Liver (tissue), 9 donors: ENCODE measurements around the gene TMTC2. TPM values are rescaled to one million over a fixed set of nuclear protein-coding genes. Genes with fewer than 3 reads are reported as not detected.

Experiments
- DNase-seq: peaks from one replicate; pipeline ENCODE4 v3.0.0-alpha.2; 2017; ENCODE audit warnings: low spot score
- H3K27ac ChIP-seq, 2 donors: one replicate each; pipeline ENCODE4 v1.7.0; 2013; ENCODE audit warnings: inconsistent platforms in 2 of 2, low read length in 2 of 2, control low read depth in 1 of 2, low read depth in 1 of 2, mild to moderate bottlenecking in 1 of 2
- H3K27me3 ChIP-seq, 4 donors: one replicate each; pipeline versions ENCODE4 v1.6.1 to v1.7.0; 2013; ENCODE audit warnings: low read length in 3 of 4, inconsistent platforms in 1 of 4, mild to moderate bottlenecking in 1 of 4, moderate library complexity in 1 of 4; ENCODE audit not compliant: control insufficient read depth in 4 of 4, insufficient read depth in 4 of 4
- H3K36me3 ChIP-seq, 4 donors: one replicate each; pipeline versions ENCODE4 v1.6.1 to v1.7.0; 2013; ENCODE audit warnings: low read length in 3 of 4, mild to moderate bottlenecking in 3 of 4, low read depth in 1 of 4, moderate library complexity in 1 of 4; ENCODE audit not compliant: control insufficient read depth in 4 of 4, insufficient read depth in 3 of 4
- H3K4me1 ChIP-seq, 4 donors: one replicate each; pipeline versions ENCODE4 v1.6.1 to v1.7.0; 2013; ENCODE audit warnings: low read length in 3 of 4, mild to moderate bottlenecking in 3 of 4, moderate library complexity in 1 of 4; ENCODE audit not compliant: control insufficient read depth in 4 of 4, insufficient read depth in 4 of 4
- H3K4me3 ChIP-seq, 3 donors: one replicate each; pipeline versions ENCODE4 v1.6.1 to v1.7.0; 2013; ENCODE audit warnings: low read length in 3 of 3, control low read depth in 1 of 3, low read depth in 1 of 3, mild to moderate bottlenecking in 1 of 3
- H3K9ac ChIP-seq, 2 donors: one replicate each; pipeline ENCODE4 v1.7.0; 2013; ENCODE audit warnings: low read length in 2 of 2, mild to moderate bottlenecking in 2 of 2, moderate library complexity in 2 of 2, control low read depth in 1 of 2, low read depth in 1 of 2
- H3K9me3 ChIP-seq, 4 donors: one replicate each; pipeline versions ENCODE4 v1.6.1 to v1.7.0; 2013; ENCODE audit warnings: low read length in 3 of 4; ENCODE audit not compliant: control insufficient read depth in 4 of 4
- CTCF ChIP-seq: fragments of 150-350 bp; IDR thresholded peaks from 2 replicates; pipeline ENCODE4 v1.5.1; 2017; ENCODE audit warnings: improper control_type of control experiment, low read depth, low read length; ENCODE audit not compliant: missing input control
- EGR1 ChIP-seq, 2 donors: IDR thresholded peaks; 2 replicates each; pipeline ENCODE4 v1.6.1; 2016 to 2018; ENCODE audit warnings: antibody characterized with exemption in 2 of 2, low read depth in 2 of 2
- FOXA1 ChIP-seq: IDR thresholded peaks from 2 replicates; pipeline ENCODE4 v1.6.1; 2016; ENCODE audit warnings: antibody characterized with exemption
- FOXA2 ChIP-seq: IDR thresholded peaks from 2 replicates; pipeline ENCODE4 v1.6.1; 2016; ENCODE audit warnings: antibody characterized with exemption
- HNF4A ChIP-seq, 2 donors: conservative IDR thresholded peaks; 2 replicates each; pipeline ENCODE4 v1.6.1; 2016; ENCODE audit warnings: antibody characterized with exemption in 2 of 2, mild to moderate bottlenecking in 2 of 2
- HNF4G ChIP-seq: IDR thresholded peaks from 2 replicates; pipeline ENCODE4 v1.6.1; 2016; ENCODE audit warnings: antibody characterized with exemption
- JUND ChIP-seq, 2 donors: IDR thresholded peaks; 2 replicates each; pipeline ENCODE4 v1.6.1; 2016; ENCODE audit warnings: antibody characterized with exemption in 2 of 2
- NR2F2 ChIP-seq: IDR thresholded peaks from 2 replicates; pipeline ENCODE4 v1.6.1; 2016; ENCODE audit warnings: antibody characterized with exemption
- RAD21 ChIP-seq, 2 donors: IDR thresholded peaks; 2 replicates each; pipeline ENCODE4 v1.6.1; 2016; ENCODE audit warnings: antibody characterized with exemption in 2 of 2, mild to moderate bottlenecking in 2 of 2
- RXRA ChIP-seq, 2 donors: IDR thresholded peaks; 2 replicates each; pipeline ENCODE4 v1.6.1; 2017 to 2018; ENCODE audit warnings: antibody characterized with exemption in 2 of 2, mild to moderate bottlenecking in 1 of 2
- TAF1 ChIP-seq: conservative IDR thresholded peaks from 2 replicates; pipeline ENCODE4 v1.6.1; 2016; ENCODE audit warnings: antibody characterized with exemption, mild to moderate bottlenecking
- YY1 ChIP-seq: IDR thresholded peaks from 2 replicates; pipeline ENCODE4 v1.6.1; 2016; ENCODE audit warnings: antibody characterized with exemption, mild to moderate bottlenecking
- WGBS: extraction: QIAGEN DNeasy Blood & Tissue Kit; methylation state at CpG from one replicate; pipeline ENCODE4 v1.1.7; 2013; 5-methylcytosine and 5-hydroxymethylcytosine counted together
- polyA plus RNA-seq, 2 donors: library from polyadenylated mRNA; stranded (reverse) in 1 of 2; unstranded in 1 of 2; fragments of 200-250 nt in 1 of 2; fragments of >200 nt in 1 of 2; fragmentation: Nextera tagmentation in 1 of 2; extraction: Ambion mirVana in 1 of 2; gene quantifications; one replicate each; pipeline versions ENCODE4 v1.2.1 to v1.2.3, GENCODE V29; 2013 to 2015
- total RNA-seq, 2 donors: library from RNA; depleted of rRNA; stranded (reverse); fragments of >200 nt; gene quantifications; one replicate each; pipeline ENCODE4 v1.2.3, GENCODE V29; 2014
- TF ChIP-seq, protein P1 (sequence below): IDR thresholded peaks from 2 replicates; pipeline ENCODE4 v1.6.1; 2016; ENCODE audit warnings: antibody characterized with exemption
- TF ChIP-seq, protein P2 (sequence below): IDR thresholded peaks from 2 replicates; pipeline ENCODE4 v1.6.1; 2016; ENCODE audit warnings: antibody characterized with exemption, mild to moderate bottlenecking
- TF ChIP-seq, protein P3 (sequence below): IDR thresholded peaks from 2 replicates; pipeline ENCODE4 v1.6.1; 2016; ENCODE audit warnings: antibody characterized with exemption
- TF ChIP-seq, protein P4 (sequence below): IDR thresholded peaks from 2 replicates; pipeline ENCODE4 v1.6.1; 2016; ENCODE audit warnings: antibody characterized with exemption
- donor health status: healthy.
- donor health status: healthy.
- donor health status: healthy.
- donor health status: healthy.
- donor health status: healthy.

The TMTC2 gene
- total and polyA plus RNA-seq, 4 donors, result 0.36 to 3.0 (median 0.61) TPM

DNA sequence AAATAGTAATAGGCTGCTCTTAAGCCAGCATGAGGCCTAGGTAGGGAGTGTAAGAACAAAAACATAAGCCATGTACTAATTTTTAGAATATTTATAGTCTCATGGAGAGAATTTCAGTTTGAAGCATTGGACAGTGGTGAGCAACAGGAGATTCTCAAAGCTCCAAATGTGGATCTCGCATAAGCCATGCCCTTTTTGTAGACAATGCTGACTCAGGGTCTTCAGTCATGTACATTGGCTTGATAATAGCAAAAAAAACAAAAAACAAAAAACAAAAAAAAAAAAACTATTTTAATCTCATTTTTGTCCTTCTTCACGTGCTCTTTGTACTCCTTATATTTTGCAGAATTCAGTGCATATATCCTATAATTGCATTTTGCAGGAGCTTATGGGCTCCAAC is 402.9 kb downstream of the TMTC2 start:
- H3K27me3 ChIP-seq, result no peaks in the 10 kb centered on the region
- WGBS, result 92% methylated on average over 2 of the region's 2 CpGs
- no peaks in the 10 kb centered on the region for H3K4me1 ChIP-seq
- H3K36me3 ChIP-seq, result no peaks in the 10 kb centered on the region
- H3K27ac ChIP-seq, result no peak overlapping the region
- no peak overlapping the region for H3K9ac ChIP-seq
- no peak for DNase-seq
- TF ChIP-seq YY1, result no peak
- TF ChIP-seq RXRA (IDR thresholded peaks at IDR 0.05), result no peak
- no peak for TF ChIP-seq JUND (IDR thresholded peaks at IDR 0.05)
- TF ChIP-seq RAD21 (IDR thresholded peaks at IDR 0.05), result no peak
- TF ChIP-seq, protein P1, sequence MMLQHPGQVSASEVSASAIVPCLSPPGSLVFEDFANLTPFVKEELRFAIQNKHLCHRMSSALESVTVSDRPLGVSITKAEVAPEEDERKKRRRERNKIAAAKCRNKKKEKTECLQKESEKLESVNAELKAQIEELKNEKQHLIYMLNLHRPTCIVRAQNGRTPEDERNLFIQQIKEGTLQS, result no peak
- no peak for TF ChIP-seq HNF4A (conservative IDR thresholded peaks at IDR 0.05)
- no peak for TF ChIP-seq NR2F2
- TF ChIP-seq TAF1, result no peak
- no peak for TF ChIP-seq EGR1 (IDR thresholded peaks at IDR 0.05; ENCODE audit: low read depth in 2 of 2)
- TF ChIP-seq FOXA1, result no peak
- TF ChIP-seq CTCF, result no peak
- TF ChIP-seq, protein P2, sequence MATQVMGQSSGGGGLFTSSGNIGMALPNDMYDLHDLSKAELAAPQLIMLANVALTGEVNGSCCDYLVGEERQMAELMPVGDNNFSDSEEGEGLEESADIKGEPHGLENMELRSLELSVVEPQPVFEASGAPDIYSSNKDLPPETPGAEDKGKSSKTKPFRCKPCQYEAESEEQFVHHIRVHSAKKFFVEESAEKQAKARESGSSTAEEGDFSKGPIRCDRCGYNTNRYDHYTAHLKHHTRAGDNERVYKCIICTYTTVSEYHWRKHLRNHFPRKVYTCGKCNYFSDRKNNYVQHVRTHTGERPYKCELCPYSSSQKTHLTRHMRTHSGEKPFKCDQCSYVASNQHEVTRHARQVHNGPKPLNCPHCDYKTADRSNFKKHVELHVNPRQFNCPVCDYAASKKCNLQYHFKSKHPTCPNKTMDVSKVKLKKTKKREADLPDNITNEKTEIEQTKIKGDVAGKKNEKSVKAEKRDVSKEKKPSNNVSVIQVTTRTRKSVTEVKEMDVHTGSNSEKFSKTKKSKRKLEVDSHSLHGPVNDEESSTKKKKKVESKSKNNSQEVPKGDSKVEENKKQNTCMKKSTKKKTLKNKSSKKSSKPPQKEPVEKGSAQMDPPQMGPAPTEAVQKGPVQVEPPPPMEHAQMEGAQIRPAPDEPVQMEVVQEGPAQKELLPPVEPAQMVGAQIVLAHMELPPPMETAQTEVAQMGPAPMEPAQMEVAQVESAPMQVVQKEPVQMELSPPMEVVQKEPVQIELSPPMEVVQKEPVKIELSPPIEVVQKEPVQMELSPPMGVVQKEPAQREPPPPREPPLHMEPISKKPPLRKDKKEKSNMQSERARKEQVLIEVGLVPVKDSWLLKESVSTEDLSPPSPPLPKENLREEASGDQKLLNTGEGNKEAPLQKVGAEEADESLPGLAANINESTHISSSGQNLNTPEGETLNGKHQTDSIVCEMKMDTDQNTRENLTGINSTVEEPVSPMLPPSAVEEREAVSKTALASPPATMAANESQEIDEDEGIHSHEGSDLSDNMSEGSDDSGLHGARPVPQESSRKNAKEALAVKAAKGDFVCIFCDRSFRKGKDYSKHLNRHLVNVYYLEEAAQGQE, result no peak
- no peaks in the 10 kb centered on the region for H3K9me3 ChIP-seq
- H3K4me3 ChIP-seq, result no peak overlapping the region

DNA sequence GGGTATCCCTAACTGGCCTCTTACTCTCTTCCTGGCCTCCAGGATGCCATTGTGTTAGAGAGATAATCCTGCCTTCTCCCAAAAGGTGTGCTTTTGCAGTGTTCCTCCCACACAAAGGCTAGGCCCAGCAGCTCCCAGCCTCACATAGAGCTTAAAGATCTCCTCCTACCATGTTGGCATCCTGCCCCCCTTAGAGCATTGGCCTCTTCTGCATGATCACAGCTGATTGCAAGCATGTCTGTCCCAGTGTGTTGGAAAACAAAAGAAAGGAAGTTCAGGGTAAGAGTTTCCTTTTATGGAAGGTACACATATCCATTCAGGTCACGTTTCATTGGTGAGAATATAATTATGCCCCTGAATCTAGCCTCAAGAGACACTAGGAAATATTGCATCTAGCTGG is 405.4 kb downstream of the TMTC2 start:
- WGBS, result 76% methylated on average over 1 of the region's 1 CpG
- DNase-seq, result no peak
- no peak overlapping the region for H3K27ac ChIP-seq
- H3K27me3 ChIP-seq, result no peaks in the 10 kb centered on the region
- no peak overlapping the region for H3K4me3 ChIP-seq
- no peak for TF ChIP-seq HNF4G
- no peak for TF ChIP-seq TAF1
- TF ChIP-seq, protein P3, sequence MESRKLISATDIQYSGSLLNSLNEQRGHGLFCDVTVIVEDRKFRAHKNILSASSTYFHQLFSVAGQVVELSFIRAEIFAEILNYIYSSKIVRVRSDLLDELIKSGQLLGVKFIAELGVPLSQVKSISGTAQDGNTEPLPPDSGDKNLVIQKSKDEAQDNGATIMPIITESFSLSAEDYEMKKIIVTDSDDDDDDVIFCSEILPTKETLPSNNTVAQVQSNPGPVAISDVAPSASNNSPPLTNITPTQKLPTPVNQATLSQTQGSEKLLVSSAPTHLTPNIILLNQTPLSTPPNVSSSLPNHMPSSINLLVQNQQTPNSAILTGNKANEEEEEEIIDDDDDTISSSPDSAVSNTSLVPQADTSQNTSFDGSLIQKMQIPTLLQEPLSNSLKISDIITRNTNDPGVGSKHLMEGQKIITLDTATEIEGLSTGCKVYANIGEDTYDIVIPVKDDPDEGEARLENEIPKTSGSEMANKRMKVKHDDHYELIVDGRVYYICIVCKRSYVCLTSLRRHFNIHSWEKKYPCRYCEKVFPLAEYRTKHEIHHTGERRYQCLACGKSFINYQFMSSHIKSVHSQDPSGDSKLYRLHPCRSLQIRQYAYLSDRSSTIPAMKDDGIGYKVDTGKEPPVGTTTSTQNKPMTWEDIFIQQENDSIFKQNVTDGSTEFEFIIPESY, result no peak
- TF ChIP-seq FOXA2, result no peak
- TF ChIP-seq, protein P4, sequence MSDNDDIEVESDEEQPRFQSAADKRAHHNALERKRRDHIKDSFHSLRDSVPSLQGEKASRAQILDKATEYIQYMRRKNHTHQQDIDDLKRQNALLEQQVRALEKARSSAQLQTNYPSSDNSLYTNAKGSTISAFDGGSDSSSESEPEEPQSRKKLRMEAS, result no peak
- TF ChIP-seq CTCF, result no peak
- no peak overlapping the region for H3K9ac ChIP-seq
- H3K9me3 ChIP-seq, result no peaks in the 10 kb centered on the region
- no peaks in the 10 kb centered on the region for H3K36me3 ChIP-seq
- no peaks in the 10 kb centered on the region for H3K4me1 ChIP-seq
